ENCODE measurements around the gene KCTD19.

KCTD19 gene

DNA sequence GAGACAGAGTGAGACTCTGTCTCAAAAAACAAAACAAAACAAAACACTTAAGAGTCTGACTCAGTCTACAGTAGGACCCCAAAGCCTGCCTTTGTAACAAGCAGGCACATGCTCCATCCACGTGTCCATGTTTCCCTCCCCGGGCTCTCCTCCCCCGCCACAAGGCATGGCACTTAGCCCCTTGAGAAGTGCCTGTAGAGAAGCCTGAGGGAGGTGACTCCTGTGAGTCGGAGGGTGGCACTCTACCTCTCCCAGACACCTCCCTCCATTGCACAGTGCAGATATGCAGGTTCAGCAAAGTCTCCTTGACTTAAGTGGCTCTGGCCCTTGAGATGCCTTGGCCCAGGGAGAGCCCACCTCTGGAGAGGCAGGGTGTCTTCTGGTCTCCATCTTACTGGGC lies 86.0 kb downstream of the KCTD19 start:
- no peak for DNase-seq
